ENCODE data around the gene RASGRP3.

Gene RASGRP3

DNA sequence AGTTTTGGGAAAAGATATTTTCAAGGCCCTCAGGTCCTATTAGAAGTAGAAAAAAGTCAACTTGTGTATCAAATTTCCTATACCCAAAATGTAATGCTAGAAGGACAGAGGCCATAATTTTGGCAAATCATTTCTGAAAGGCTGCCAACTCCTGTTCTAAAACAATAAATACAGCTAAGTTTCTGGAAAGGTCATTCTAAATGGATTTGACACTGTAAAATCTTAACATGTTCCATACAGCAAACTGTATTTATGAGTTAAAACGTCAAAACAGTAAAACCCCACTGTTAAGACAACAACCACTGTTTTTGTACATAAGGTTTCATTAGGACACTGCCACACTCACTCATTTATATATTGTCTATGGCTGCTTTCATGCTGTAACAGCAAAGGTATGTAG lies 113.0 kb downstream of the RASGRP3 start:
- DNase-seq: no peak

DNA sequence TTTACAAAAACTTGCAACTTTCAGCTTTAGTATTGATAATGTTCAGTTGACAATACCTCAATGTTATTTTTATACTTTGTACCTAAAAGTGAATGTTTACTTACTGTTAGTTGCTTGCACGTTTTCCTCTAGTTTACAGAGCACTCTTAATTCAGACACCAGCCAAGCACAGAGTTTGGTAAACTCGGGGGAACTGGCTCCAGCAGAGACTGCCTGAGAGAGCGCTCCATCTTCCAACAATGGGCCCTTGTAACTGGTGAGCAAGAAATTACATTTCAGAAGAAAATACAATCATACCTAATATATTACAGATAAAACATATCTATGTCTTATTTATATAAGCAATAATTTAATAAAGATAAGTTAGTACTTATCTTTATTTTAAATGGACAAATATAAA lies 118.9 kb downstream of the RASGRP3 start:
- no peak for DNase-seq

DNA sequence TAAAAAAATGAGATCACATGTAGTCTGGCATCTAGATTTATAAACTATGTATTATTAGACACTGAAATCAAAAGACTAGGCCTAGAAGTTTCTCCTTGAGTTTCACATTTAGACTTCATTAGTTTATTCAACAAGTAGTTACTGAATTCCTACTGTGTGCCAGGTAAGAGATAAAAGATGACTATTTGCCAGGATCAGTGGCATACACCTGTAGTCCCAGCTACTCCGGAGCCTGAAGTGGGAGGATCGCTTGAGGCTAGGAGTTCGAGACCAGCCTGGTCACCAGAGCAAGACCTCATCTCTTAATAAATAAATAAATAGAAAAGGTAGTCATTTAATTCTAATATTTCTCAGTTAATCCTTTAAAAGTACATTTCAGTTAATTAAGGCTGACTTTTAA lies 120.6 kb downstream of the RASGRP3 start:
- no peak for DNase-seq

DNA sequence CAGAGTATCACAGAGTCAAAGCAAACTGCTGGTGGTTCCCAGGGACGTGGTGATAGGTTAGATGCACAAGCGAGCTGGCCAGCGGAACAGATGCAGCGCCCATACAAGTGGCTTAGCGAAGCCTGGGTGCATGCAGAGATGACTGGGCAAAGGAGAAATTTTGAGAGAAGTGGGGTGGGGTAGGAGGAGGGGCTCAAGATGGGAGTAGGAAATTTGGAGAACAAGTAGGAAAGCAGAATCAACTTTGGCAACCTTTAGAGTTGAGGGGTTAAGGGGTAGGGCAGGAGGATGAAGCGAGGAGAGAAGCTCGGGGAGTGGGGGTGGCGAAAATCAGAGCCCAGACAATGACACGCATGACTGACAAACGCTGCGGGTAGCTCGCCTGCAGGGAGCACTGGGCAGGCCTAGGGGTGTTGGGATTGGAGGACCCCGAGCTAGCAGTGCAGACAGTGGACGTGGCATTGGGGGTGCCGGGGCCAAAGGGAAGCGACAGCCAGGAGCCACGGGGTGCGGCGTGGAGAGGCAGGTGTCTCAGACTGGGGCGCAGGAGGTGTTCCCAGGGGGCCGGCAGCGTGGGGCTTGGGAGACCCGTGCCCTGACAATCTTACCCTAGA lies 122.2 kb downstream of the RASGRP3 start:
- DNase-seq: peak; percentile 53

DNA sequence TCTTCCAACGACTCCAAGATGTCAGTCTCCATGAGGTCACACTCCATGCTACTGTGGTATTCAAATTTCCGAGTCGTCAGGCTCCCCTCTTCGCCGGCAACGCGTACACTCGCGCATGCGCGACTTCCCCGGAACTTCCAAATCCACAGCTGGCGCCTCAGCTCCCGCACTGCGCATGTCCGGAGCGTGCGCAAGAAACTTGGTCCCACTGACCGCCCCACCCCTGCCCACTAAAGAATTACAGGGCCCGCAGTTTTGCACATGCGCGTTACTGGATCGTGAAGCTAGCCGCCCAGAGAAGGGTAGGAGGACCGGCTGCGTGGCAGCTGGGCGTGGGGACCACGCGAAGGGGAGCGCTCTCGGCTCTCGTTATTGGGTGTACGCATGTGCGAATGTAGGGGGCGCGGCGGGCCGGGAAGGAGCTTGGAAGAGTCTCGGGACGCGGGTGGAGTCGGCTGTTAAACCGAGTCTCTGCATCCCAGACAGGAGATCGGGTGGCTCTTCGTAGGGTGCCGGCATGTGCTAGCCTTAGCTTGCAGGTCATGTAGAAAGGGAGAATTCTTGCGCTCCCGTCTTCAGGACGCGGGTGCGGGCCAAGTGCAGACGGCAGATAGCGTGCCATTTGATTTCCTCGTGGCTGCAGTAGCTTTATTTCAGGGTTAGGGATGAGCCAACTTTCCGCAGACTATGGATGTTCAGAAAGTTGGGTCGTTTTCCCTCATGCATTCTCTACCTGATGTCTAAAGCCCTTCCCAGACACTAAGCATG lies 122.9 kb downstream of the RASGRP3 start, which contains the start of gene FAM98A:
TSS of gene FAM98A (minus strand) at position 125 of the 768 bp plus-strand sequence. CDS start at position 47, 78 bp downstream.
- peak; percentile 100 for DNase-seq

DNA sequence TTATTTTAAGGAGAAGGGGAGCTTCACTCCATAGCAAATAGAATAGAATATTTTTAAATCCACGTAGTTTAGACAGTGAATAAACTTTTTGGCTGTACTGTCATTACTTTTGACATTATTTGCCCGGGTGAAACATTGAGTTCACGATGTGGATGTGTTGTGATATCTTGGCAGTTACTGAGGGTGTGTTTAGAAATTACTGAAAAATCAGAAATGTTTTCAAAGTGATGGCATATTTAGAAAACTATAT lies 123.4 kb downstream of the RASGRP3 start:
- no peak for DNase-seq

DNA sequence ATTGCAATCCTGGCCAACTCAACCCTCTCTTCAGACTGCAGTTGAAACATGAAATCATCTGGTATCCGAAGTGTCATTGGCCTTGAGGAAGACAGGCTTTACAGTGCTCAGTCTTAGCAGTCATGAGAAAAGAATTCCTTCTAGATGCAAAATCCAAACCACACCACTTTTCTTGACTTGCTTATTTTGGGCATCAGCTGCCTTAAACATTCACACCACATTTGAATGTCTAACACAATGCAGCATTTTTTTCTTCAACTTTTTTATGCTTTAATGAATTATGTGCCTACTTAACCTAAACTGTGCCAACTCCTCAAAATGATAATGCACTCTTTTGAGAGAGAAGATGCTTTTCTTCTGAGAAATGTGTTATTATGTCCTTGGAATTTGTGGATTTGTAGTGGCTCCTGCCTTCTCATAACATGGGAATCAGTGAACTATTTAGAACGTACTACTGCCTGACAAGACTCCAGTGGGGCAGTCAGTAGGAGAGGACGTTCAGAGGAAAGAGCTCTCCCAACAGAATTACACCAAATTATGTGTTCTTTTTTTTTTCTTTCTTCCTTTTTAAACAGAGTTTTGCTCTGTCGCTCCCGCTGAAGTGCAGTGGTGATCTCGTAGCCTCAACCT lies 125.9 kb downstream of the RASGRP3 start:
- no peak for DNase-seq

DNA sequence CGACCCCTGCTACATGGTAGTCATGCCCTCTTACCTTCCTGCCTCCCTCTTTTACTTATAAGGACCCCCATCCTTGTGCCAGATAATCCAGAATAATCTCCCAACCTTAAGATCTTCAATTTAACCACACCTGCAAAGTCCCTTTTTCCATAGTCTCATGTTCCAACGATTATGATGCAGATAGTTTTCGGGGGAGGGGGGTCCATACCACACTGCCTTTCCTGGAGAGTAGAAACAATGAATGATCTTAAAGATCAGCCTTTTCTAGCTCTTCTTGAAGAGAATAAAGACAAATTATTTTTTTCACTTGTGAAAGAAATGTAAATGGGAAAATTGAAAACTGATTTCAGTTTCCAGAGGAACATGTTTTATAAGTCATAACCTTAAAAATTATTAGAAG lies 127.0 kb downstream of the RASGRP3 start:
- no peak for DNase-seq

DNA sequence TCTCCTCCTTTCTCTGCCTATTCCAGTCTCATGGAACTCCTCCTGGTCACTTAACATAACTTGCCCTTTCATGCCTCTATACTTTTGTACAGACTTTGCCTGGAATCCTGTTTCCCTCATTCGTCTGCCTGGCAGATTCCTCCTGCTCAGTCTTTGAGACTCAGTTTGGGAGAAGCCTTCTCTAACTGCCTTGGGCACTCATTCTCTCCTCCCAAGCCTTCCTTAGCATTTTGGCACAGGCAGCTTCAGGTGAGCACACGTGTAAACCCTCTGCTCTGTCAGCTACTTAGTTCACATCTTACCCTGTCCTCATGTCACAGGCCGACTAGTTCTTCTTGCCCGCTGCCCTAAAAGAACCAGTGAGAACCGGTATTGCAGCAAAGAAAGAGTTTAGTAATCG lies 128.6 kb downstream of the RASGRP3 start:
- DNase-seq: no peak

DNA sequence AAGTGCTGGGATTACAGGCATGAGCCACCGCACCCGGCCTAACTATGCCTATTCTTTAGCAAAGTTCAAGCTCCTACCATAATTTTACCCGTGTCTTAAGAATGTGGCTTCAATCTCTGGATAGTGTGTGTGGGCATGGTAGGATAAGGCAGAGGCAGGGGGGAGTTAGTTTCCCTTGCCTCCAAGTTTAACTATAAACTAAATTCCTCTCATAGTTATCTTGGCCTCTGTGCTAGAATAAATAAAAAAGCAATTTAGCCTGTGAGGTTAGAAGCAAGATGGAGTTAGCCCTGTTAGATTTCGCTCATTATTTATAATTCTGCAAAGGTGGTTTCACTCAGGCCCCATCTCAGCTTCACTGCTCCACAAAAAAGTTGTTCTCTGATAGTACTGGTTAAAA lies 129.7 kb downstream of the RASGRP3 start:
- no peak for DNase-seq

DNA sequence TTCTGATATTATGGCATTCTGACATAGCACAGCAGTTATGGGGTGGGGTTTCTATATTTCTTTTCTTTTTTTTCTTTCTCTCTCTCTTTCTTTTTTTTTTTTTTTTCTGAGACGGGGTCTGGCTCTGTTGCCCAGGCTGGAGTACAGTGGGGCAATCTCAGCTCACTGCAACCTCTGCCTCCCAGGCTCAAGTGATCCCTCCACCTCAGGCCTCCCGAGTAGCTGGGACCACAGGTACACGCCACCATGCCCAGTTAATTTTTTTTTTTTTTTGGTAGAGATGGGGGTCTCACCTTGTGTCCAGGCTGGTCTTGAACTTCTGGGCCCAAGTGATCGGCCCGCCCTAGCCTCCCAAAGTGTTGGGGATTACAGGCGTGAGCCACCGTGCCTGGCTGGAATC lies 130.2 kb downstream of the RASGRP3 start:
- no peak for DNase-seq

DNA sequence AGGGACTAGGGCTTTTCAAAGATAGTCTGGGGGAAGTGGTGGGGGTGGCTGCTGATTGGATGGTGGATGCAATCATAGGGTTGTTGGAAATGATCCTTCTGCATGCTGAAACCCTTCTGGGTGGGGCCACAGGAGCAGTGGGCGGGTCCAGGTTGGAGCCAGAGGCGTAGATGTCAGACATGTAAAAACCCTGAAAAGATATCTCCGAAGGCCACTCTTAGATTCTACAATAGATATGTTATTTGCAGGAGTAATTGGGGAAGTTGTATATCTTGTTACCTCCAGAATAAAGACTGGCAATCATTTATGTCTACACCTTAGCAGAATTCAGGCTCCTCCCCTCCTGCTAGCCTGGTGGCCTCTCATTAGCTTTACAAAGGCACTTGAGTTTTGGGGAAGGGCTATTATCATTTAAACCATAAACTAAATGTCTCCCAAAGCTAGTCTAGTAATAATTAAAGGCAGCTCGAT lies 130.8 kb downstream of the RASGRP3 start:
- DNase-seq: no peak

DNA sequence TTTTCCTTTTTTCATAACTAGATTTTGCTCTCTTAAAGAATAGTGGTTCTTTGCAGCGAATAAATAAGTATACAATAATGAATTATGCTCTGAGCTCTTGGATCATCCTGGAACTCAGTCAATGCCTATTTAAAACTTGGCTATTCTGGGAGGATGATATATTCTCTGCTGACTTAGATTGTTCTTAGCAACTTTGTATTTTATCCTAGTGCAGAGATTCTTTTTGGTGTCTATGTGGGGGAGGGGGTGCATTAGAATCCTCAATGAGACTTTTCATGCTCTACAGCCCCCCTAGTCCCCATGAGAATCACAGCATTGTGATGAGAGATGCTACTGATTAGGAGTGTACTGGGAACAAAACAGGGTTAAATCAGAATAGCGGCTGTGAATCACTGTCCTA lies 131.5 kb downstream of the RASGRP3 start:
- DNase-seq: no peak

DNA sequence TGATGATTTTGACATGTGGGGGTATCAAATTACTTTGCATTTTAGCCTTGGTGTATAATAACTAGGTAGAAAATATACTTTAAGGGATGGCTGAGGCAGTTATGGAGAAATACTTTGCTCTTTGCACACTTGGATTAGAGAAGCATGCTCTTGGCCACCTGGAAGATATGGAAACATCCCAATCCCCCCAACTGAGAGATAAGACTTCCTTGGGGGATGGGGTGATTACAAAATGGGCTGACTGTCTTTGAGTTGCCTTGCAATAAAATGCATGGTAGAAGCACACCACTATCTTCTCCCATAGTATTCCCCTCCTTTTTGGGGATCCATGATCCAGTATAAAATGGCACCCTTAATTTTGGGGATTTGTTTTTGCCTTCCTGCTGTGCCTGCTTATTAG lies 137.7 kb downstream of the RASGRP3 start:
- no peak for DNase-seq

All from suppressor macrophage treated with lipopolysaccharide for 4 hours (primary cell).